Measurements from ENCODE around the gene DGCR8.
"Not testable (repeated sequence)": the region's sequence is repeated elsewhere in the genome, so short reads cannot be mapped to it uniquely, and the experiment has no call there.

The DGCR8 gene

GRCh38 chr22:20064545-20065262 is 15.3 kb upstream of the DGCR8 start:
- H2BK120ac ChIP-seq (ENCODE audit: low read depth, low read length) = no peak overlapping the region
- no peak overlapping the region for H3K18ac ChIP-seq (ENCODE audit: low read length)
- no peaks in the 10 kb centered on the region for H3K27me3 ChIP-seq (ENCODE audit: control insufficient read depth in 3 of 3, insufficient read depth in 3 of 3, low read depth in 1 of 3, low read length in 3 of 3)
- H2AFZ ChIP-seq (ENCODE audit: low read length) = no peak overlapping the region
- no peak overlapping the region for H4K8ac ChIP-seq (ENCODE audit: low read depth, low read length)
- no CpG with 5 or more reads among the region's 18 CpGs for WGBS, 2 donors (ENCODE audit: extremely low coverage in 2 of 2, insufficient read length in 2 of 2, insufficient replicate concordance in 1 of 2)
- H3K9me3 ChIP-seq (replicated peaks in 1 of 2; ENCODE audit: control insufficient read depth in 2 of 2, insufficient read depth in 1 of 2, low read depth in 1 of 2, low read length in 2 of 2) = no peaks in the 10 kb centered on the region
- H4K91ac ChIP-seq (ENCODE audit: low read depth, low read length, poor library complexity) = no peak overlapping the region
- peak overlapping the region; percentile 37 for H2BK15ac ChIP-seq (ENCODE audit: low read length)
- no peak for DNase-seq (ENCODE audit: low spot score)
- peaks cover 0 to 6% of the 10 kb centered on the region in 2 donors for H3K4me1 ChIP-seq (ENCODE audit: control insufficient read depth in 2 of 2, insufficient read depth in 1 of 2, low read depth in 1 of 2, low read length in 2 of 2)
- H2BK5ac ChIP-seq (ENCODE audit: low read length) = no peak overlapping the region
- no peak overlapping the region for H3K14ac ChIP-seq (ENCODE audit: low read length)
- H3K4ac ChIP-seq (ENCODE audit: low read length) = no peak overlapping the region
- peak overlapping the region; percentile 63 for H3K9ac ChIP-seq (ENCODE audit: low read depth, low read length, poor library complexity)
- H3K4me2 ChIP-seq (ENCODE audit: insufficient read depth, low read length, poor library complexity, severe bottlenecking) = no peak overlapping the region
- peak overlapping the region; percentile 67 for H3K23ac ChIP-seq (ENCODE audit: low read depth, low read length, poor library complexity)
- peak overlapping the region; percentile 94 for H2BK12ac ChIP-seq (ENCODE audit: low read length)
- H3K79me1 ChIP-seq (ENCODE audit: low read depth, low read length) = no peaks in the 10 kb centered on the region
- peak overlapping the region in 1 of 2 donors; percentile 24 for H3K4me3 ChIP-seq (ENCODE audit: low read length in 2 of 2)
- no peak overlapping the region for H3K27ac ChIP-seq (replicated peaks; ENCODE audit: low read length)
- H3K36me3 ChIP-seq (replicated peaks in 1 of 2; ENCODE audit: control insufficient read depth in 2 of 2, insufficient read depth in 2 of 2, low read length in 2 of 2) = peaks cover 3 to 4% of the 10 kb centered on the region in 2 donors
- H2AK5ac ChIP-seq (ENCODE audit: low read depth, low read length) = peak overlapping the region; percentile 70

GRCh38 chr22:20065896-20066616 is 14.0 kb upstream of the DGCR8 start:
- Histone ChIP-seq H3K4me1 (ENCODE audit: control insufficient read depth in 2 of 2, insufficient read depth in 1 of 2, low read depth in 1 of 2, low read length in 2 of 2) (peaks cover 0 to 6% of the 10 kb centered on the region in 2 donors), H3K27ac (replicated peaks; ENCODE audit: low read length) (no peak overlapping the region), H2AFZ (ENCODE audit: low read length) (no peak overlapping the region), H3K4me2 (ENCODE audit: insufficient read depth, low read length, poor library complexity, severe bottlenecking) (no peak overlapping the region), H3K4ac (ENCODE audit: low read length) (no peak overlapping the region), H2AK5ac (ENCODE audit: low read depth, low read length) (no peak overlapping the region), H3K9me3 (replicated peaks in 1 of 2; ENCODE audit: control insufficient read depth in 2 of 2, insufficient read depth in 1 of 2, low read depth in 1 of 2, low read length in 2 of 2) (no peaks in the 10 kb centered on the region), H3K23ac (ENCODE audit: low read depth, low read length, poor library complexity) (peak overlapping the region; percentile 25), H3K18ac (ENCODE audit: low read length) (no peak overlapping the region), H3K36me3 (replicated peaks in 1 of 2; ENCODE audit: control insufficient read depth in 2 of 2, insufficient read depth in 2 of 2, low read length in 2 of 2) (peaks cover 3 to 4% of the 10 kb centered on the region in 2 donors), H2BK120ac (ENCODE audit: low read depth, low read length) (no peak overlapping the region), H4K91ac (ENCODE audit: low read depth, low read length, poor library complexity) (no peak overlapping the region), H4K8ac (ENCODE audit: low read depth, low read length) (no peak overlapping the region), H3K9ac (ENCODE audit: low read depth, low read length, poor library complexity) (no peak overlapping the region), H2BK12ac (ENCODE audit: low read length) (peak overlapping the region; percentile 41), H3K79me1 (ENCODE audit: low read depth, low read length) (no peaks in the 10 kb centered on the region), H3K14ac (ENCODE audit: low read length) (peak overlapping the region; percentile 31), H3K27me3 (ENCODE audit: control insufficient read depth in 3 of 3, insufficient read depth in 3 of 3, low read depth in 1 of 3, low read length in 3 of 3) (no peaks in the 10 kb centered on the region), H3K4me3 (ENCODE audit: low read length in 2 of 2) (no peak overlapping the region), H2BK5ac (ENCODE audit: low read length) (no peak overlapping the region), H2BK15ac (ENCODE audit: low read length) (no peak overlapping the region)
- DNase-seq (ENCODE audit: low spot score) = no peak
- WGBS, 2 donors (ENCODE audit: extremely low coverage in 2 of 2, insufficient read length in 2 of 2, insufficient replicate concordance in 1 of 2) = no CpG with 5 or more reads among the region's 14 CpGs

GRCh38 chr22:20066617-20067383 is 13.2 kb upstream of the DGCR8 start:
- Histone ChIP-seq H3K9ac (ENCODE audit: low read depth, low read length, poor library complexity) (no peak overlapping the region), H3K4me2 (ENCODE audit: insufficient read depth, low read length, poor library complexity, severe bottlenecking) (no peak overlapping the region), H3K18ac (ENCODE audit: low read length) (no peak overlapping the region), H3K27me3 (ENCODE audit: control insufficient read depth in 3 of 3, insufficient read depth in 3 of 3, low read depth in 1 of 3, low read length in 3 of 3) (no peaks in the 10 kb centered on the region), H2BK15ac (ENCODE audit: low read length) (no peak overlapping the region), H2AK5ac (ENCODE audit: low read depth, low read length) (peak overlapping the region; percentile 21), H3K36me3 (replicated peaks in 1 of 2; ENCODE audit: control insufficient read depth in 2 of 2, insufficient read depth in 2 of 2, low read length in 2 of 2) (peaks cover 3 to 4% of the 10 kb centered on the region in 2 donors), H2BK120ac (ENCODE audit: low read depth, low read length) (no peak overlapping the region), H4K91ac (ENCODE audit: low read depth, low read length, poor library complexity) (no peak overlapping the region), H2AFZ (ENCODE audit: low read length) (no peak overlapping the region), H2BK12ac (ENCODE audit: low read length) (no peak overlapping the region), H3K4me3 (ENCODE audit: low read length in 2 of 2) (no peak overlapping the region), H3K9me3 (replicated peaks in 1 of 2; ENCODE audit: control insufficient read depth in 2 of 2, insufficient read depth in 1 of 2, low read depth in 1 of 2, low read length in 2 of 2) (no peaks in the 10 kb centered on the region), H3K79me1 (ENCODE audit: low read depth, low read length) (no peaks in the 10 kb centered on the region), H3K27ac (replicated peaks; ENCODE audit: low read length) (no peak overlapping the region), H4K8ac (ENCODE audit: low read depth, low read length) (peak overlapping the region; percentile 43), H3K4me1 (ENCODE audit: control insufficient read depth in 2 of 2, insufficient read depth in 1 of 2, low read depth in 1 of 2, low read length in 2 of 2) (peaks cover 0 to 2% of the 10 kb centered on the region in 2 donors), H3K23ac (ENCODE audit: low read depth, low read length, poor library complexity) (peak overlapping the region; percentile 25), H3K14ac (ENCODE audit: low read length) (no peak overlapping the region), H3K4ac (ENCODE audit: low read length) (no peak overlapping the region), H2BK5ac (ENCODE audit: low read length) (no peak overlapping the region)
- WGBS, 2 donors (ENCODE audit: extremely low coverage in 2 of 2, insufficient read length in 2 of 2, insufficient replicate concordance in 1 of 2) = no CpG with 5 or more reads among the region's 11 CpGs
- no peak for DNase-seq (ENCODE audit: low spot score)

- not testable (repeated sequence) for H3K23ac ChIP-seq (ENCODE audit: low read depth, low read length, poor library complexity); H3K9ac ChIP-seq (ENCODE audit: low read depth, low read length, poor library complexity); H4K8ac ChIP-seq (ENCODE audit: low read depth, low read length); H3K18ac ChIP-seq (ENCODE audit: low read length); H3K79me1 ChIP-seq (ENCODE audit: low read depth, low read length); H4K91ac ChIP-seq (ENCODE audit: low read depth, low read length, poor library complexity); H3K9me3 ChIP-seq (replicated peaks in 1 of 2; ENCODE audit: control insufficient read depth in 2 of 2, insufficient read depth in 1 of 2, low read depth in 1 of 2, low read length in 2 of 2); H3K4me3 ChIP-seq (ENCODE audit: low read length in 2 of 2); H2BK15ac ChIP-seq (ENCODE audit: low read length); H2BK12ac ChIP-seq (ENCODE audit: low read length); H2BK120ac ChIP-seq (ENCODE audit: low read depth, low read length); H3K36me3 ChIP-seq (replicated peaks in 1 of 2; ENCODE audit: control insufficient read depth in 2 of 2, insufficient read depth in 2 of 2, low read length in 2 of 2); H2BK5ac ChIP-seq (ENCODE audit: low read length); H3K4me1 ChIP-seq (ENCODE audit: control insufficient read depth in 2 of 2, insufficient read depth in 1 of 2, low read depth in 1 of 2, low read length in 2 of 2); H3K4me2 ChIP-seq (ENCODE audit: insufficient read depth, low read length, poor library complexity, severe bottlenecking); H3K27me3 ChIP-seq (ENCODE audit: control insufficient read depth in 3 of 3, insufficient read depth in 3 of 3, low read depth in 1 of 3, low read length in 3 of 3); H3K14ac ChIP-seq (ENCODE audit: low read length); H2AFZ ChIP-seq (ENCODE audit: low read length); H3K4ac ChIP-seq (ENCODE audit: low read length); H2AK5ac ChIP-seq (ENCODE audit: low read depth, low read length); DNase-seq (ENCODE audit: low spot score); H3K27ac ChIP-seq (replicated peaks; ENCODE audit: low read length)
- no CpG with 5 or more reads among the region's 3 CpGs for WGBS, 2 donors (ENCODE audit: extremely low coverage in 2 of 2, insufficient read length in 2 of 2, insufficient replicate concordance in 1 of 2)
These were observed 12.7 kb upstream of the DGCR8 start for GRCh38 chr22:20067384-20067682.

Measured in neuronal stem cell (in vitro differentiated cells).